GM18507 (cell line): ENCODE results near the gene SART1.
"Not testable (repeated sequence)": the region's sequence is repeated elsewhere in the genome, so short reads cannot be mapped to it uniquely, and the experiment has no call there.

Source experiments
- DNase-seq: peaks from one replicate; pipeline ENCODE4 v3.0.0; 2011; ENCODE audit warnings: low read depth; ENCODE audit not compliant: insufficient read length; ENCODE audit errors: extremely low spot score
- FAIRE-seq: peaks from 2 replicates; lab custom pipeline; 2011; peaks lifted over from hg19 to GRCh38; lab: Jason Lieb, UNC

The SART1 gene

DNA sequence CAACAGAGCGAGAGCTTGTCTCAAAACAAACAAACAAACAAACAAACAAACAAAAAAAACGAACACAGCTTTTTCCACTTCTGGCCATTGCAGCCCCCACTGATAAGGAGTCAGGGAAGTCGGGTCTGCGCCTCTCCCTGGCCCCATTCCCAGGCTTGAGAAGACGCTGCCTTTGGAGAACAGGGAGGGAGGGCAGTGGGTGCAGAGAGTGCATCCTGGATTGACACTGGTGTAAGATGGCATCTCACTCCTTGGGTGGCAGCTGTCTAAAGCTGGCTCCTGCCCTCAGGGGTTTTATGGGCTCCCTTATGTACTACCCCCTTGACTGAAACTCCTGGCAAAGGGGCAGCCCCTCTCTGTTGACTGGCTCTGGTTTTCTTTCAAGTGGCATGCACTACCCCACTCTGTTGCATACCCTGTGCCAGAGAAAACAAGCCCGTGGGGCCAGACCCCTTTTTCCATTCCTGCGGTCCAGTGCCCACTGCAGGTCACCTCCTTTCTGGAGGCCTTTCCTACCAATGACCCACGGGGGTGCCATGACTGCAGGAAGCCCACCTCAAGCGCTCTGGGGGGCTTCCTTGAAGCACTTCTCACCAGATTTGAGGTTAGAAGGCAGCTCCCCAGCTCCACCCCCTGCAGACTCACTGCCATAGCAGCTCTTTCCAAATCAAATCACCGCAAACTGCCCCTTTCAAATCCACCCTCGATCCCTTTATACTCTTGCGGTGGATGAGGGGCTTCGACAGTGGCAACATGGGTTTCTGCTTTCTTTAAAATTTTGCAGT lies 29.6 kb upstream of the SART1 start:
- FAIRE-seq, result no peak
- DNase-seq, result no peak

- FAIRE-seq (no peak), DNase-seq (no peak)
Measured at GRCh38 chr11:65932558-65932919, 29.0 kb upstream of the SART1 start.

GRCh38 chr11:65934014-65934413 lies 27.5 kb upstream of the SART1 start:
- DNase-seq (no peak), FAIRE-seq (no peak)

GRCh38 chr11:65937766-65938165 lies 23.8 kb upstream of the SART1 start:
- DNase-seq (no peak), FAIRE-seq (no peak)

DNA sequence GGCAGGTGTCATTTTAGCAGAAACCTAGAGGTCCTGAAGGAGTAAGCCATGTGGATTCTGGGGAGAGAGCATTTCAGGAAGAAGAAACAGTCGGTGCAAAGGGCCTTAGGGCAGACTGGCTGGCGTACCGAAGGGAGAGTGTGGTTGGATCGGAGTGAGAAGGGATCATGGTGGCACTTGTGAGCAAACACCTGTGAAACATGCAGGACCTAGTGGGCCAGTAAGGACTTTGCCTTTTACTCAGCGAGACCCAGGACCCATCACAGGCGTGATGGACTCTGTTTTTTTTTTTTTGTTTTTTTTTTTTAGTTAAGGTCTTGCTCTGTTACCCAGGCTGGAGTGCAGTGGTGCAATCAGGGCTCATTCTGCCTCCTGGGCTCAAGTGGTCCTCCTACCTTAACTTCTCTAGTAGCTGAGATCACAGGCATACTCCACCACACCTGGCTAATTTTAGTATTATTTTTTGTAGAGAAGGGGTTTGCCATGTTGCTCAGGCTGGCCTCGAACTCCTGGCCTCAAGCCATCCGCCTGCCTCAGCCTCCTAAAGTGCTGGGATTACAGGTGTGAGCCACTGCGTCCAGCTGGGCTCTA lies 19.7 kb upstream of the SART1 start:
- FAIRE-seq (no peak), DNase-seq (no peak)

- DNase-seq (no peak), FAIRE-seq (no peak)
Measured at GRCh38 chr11:65942531-65942930, 19.0 kb upstream of the SART1 start.

DNA sequence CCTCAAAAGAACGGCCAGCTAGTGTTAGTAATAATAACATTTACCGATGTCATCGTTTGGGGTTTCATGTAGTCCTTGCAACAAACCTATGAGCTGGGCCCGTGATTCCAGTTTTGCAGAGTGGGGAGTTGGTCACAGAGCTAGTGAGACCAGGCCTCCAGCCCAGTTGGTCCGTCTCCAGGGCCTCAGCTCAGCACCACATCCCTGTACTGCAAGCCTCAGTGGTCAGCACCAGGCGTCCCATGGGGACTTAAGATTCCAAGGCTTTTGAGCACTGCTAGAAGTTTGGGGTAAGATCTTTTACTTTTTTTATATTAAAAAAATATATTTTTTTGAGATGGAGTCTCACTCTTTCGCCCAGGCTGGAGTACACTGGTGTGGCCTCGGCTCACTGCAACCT lies 17.3 kb upstream of the SART1 start:
- DNase-seq (no peak), FAIRE-seq (no peak)

GRCh38 chr11:65944767-65945166 lies 16.8 kb upstream of the SART1 start:
- FAIRE-seq (no peak), DNase-seq (no peak)

- FAIRE-seq, result no peak
- DNase-seq, result no peak
Measured at GRCh38 chr11:65945430-65945911, 16.1 kb upstream of the SART1 start, which contains the start of gene TSGA10IP. TSGA10IP (plus strand) TSS chr11:65945480; CDS start chr11:65945676, 196 bp downstream.

DNA sequence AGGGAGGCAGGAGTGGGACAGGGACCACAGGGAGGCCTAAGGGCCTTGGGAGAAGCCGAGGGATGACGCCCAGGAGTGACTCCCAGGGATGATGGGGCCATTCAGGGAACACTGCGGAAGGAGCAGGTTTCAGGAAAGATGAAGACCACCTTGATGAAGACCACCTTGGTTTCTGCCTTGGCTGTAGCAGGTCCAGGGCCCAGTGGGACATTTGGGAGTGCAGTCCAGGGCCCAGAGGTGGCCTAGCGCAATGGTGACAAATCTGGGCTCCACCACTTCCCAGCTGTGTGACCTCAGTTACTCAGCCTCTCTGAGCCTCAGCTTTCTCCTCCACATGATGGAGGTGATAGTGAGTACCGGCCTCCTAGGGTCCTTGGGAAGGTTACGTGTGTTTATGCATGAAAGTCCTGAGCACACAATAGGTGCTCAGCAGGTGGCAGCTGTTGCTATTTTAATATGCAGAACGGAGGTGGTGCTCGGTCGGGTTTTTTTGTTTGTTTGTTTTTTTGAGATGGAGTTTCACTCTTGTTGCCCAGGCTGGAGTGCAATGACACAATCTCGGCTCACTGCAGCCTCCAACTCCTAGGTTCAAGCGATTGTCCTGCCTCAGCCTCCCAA lies 15.5 kb upstream of the SART1 start:
- FAIRE-seq, result no peak
- DNase-seq, result no peak

GRCh38 chr11:65946655-65947054 lies 14.9 kb upstream of the SART1 start:
- FAIRE-seq (no peak), DNase-seq (no peak)

DNA sequence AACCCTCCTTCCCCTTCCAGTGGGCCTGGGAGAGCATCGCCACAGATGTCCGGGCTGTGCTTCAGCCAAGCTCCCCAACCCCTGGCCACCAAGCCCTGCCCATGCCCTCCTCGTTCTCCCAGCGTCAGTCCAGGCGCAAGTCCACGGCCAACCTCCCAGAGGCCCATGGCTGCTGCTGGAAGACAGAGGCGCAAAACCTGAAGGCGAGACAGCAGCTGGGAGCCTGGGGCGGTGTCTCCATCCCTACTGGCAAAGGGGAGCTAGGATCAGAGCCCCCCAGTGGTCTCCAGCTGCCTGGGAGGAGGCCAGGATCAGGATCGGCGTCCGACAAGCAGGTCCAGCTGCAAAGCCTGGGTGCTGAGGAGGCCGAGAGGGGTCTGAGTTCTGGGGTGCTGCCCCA lies 14.4 kb upstream of the SART1 start:
- no peak for FAIRE-seq

DNA sequence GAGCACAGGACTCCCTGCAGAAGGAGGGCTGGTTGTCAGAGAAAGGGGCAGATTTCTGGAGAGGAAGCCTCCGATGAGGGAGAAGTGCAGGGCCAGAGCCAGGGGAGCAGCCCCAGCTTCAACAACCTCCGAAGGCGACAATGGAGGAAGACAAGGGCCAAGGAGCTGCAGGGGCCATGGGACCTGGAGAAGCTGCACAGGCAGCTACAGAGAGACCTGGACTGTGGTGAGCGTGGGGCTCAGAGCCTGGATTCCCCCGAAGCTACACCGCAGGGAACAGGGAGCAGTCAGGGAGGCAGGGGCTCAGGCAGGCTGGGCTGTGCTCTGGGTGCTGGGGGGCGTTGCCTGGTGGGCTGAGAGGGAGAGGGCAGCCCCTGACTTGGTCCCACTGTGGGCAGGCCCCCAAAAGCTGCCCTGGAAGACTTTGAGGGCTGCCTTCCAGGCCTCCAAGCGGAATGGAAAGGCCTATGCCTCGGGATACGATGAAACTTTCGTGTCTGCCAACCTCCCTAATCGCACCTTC lies 13.9 kb upstream of the SART1 start:
- no peak for FAIRE-seq
- DNase-seq, result no peak

More for the DNA sequence above, 14.4 kb upstream of the SART1 start:
- DNase-seq, result no peak

- DNase-seq, result not testable (repeated sequence)
Measured at GRCh38 chr11:65950711-65951110, 10.8 kb upstream of the SART1 start.

DNA sequence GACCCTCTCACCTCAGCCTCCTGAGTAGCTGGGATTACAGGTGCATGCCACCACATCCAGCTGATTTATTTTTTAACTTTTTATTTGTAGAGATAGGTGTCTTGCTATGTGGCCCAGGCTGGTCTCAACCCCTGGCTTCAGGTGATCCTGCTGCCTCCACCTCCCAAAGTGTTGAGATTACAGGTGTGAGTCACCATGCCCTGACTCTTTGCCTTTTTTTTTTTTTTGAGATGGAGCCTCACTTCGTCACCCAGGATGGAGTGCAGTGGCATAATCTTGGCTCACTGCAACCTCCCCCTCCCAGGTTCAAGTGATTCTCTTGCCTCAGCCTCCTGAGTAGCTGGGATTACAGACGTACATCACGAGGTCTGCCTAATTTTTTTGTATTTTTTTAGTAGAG lies 9.9 kb upstream of the SART1 start:
- not testable (repeated sequence) for FAIRE-seq, DNase-seq

More at GRCh38 chr11:65950711-65951110, 10.8 kb upstream of the SART1 start:
- not testable (repeated sequence) for FAIRE-seq

GRCh38 chr11:65952052-65952521 lies 9.4 kb upstream of the SART1 start:
- no peak for DNase-seq
- FAIRE-seq, result no peak

- FAIRE-seq (no peak), DNase-seq (no peak)
Measured at GRCh38 chr11:65953471-65953870, 8.1 kb upstream of the SART1 start.

- FAIRE-seq (no peak), DNase-seq (no peak)
Measured at GRCh38 chr11:65954771-65955170, 6.8 kb upstream of the SART1 start.

DNA sequence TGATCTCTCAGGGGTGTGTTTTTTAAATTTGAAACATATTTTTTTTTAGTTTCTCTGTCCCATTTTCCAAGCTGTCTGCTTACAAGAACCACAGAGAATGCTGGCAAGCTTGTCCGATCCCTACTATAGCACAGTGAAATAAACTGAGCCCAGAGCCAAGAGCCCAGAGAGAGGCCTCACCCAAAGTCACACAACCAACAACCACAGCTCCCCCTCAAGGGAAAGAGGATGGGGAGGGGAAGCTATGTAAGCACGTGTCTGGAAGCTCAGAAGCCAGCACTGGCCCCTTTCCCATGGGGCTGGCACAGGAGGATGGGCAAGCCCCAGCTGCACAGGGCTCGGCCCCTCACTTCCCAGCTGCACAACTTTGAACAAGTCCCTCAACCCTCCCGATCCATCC lies 3.2 kb upstream of the SART1 start:
- FAIRE-seq (no peak), DNase-seq (no peak)

DNA sequence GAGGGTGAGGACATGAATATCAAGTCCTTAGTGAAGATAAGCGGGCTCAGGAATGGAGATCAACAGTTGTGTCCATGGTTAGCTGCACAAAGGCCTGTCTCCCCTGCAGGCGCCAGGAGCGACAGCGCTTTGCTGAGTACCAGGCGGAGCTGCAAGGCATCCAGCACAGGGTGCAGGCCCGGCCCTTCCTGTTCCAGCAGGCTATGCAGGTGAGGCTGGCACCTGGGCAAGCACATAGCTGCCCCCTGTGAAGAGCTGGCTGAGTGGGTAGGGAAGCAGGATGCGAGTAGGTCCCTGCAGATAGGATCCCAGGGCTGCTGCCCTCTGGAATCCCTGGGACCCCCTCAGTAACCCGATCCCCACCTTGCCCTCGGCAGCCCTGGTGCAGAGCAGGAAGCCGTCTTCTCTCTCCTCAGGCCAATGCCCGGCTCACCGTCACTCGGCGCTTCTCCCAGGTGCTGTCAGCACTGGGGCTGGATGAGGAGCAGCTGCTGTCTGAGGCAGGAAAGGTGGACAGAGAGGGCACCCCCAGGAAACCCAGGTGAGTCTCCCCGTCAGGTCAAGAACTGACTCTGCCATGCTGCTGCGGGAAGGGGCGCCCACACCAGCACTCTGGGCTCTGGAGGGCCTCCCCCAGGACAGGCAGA lies 2.6 kb upstream of the SART1 start:
- no peak for DNase-seq
- FAIRE-seq, result no peak
